Stimulated activated CD4-positive, alpha-beta T cell treated with anti-CD3 and anti-CD28 coated beads, Interleukin-15, amount 100 ng/mL, for 24 hours (primary cell): ENCODE data around the gene ARHGDIG.
"Not testable (repeated sequence)": the region's sequence is repeated elsewhere in the genome, so short reads cannot be mapped to it uniquely, and the experiment has no call there.

Experiments used
- DNase-seq: peaks from one replicate; pipeline ENCODE4 v3.0.0-alpha.2; 2020

ARHGDIG gene

DNA sequence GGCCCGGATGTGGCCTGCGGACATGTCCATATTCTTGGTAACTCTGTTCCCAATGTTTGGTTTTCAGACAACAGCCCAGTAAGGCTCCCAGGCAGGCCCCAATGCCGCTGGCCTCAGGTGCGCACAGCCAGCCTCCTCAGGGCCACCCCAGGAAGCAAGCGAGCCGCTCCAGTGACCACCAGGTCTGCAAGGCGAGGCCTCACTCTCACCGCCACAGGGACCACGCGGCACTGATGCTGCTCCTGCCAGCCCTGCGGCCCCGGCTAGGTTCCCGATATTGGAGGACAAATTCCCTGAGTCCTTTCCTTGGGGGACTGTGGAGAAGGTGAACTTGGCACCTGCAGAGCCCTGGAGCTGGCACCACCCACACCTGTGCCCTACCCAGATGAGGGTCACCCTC, 21.6 kb downstream of the ARHGDIG start:
- DNase-seq: no peak

DNA sequence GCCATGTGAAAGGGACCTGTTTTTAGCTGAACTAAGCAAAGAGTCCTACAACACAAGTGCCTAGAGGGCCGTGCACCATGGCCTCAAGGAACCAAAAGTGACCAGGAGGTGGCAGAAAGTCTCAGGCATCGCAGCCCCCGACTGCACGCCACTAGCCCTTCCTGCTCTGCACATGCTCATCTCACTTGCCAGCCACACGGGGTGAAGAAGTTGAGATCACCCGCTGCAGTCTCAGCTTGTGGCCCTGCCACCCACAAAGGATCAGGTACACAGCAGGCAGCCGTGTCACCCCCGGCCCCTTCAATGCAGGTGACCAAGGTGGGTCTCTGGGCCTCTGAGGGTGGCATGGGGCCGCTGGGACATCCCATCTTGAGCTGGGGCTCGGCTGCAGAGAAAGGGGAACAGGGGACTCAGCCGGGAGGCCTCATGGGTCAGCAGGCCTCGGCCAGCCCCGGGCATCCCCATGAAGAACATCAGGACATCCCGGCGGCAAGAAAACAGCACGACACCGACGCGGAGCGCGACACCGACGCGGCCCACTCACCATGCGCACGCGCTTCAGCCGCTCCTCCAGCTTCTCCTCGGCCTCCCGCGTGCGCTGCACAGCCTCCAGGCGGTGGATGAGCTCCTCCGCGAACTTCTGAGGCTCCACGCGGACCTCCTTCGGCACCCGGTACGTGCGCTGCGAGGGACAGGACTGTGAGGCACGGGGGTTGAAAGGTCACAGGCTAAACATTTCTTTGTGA, 23.5 kb downstream of the ARHGDIG start:
- DNase-seq: no peak

DNA sequence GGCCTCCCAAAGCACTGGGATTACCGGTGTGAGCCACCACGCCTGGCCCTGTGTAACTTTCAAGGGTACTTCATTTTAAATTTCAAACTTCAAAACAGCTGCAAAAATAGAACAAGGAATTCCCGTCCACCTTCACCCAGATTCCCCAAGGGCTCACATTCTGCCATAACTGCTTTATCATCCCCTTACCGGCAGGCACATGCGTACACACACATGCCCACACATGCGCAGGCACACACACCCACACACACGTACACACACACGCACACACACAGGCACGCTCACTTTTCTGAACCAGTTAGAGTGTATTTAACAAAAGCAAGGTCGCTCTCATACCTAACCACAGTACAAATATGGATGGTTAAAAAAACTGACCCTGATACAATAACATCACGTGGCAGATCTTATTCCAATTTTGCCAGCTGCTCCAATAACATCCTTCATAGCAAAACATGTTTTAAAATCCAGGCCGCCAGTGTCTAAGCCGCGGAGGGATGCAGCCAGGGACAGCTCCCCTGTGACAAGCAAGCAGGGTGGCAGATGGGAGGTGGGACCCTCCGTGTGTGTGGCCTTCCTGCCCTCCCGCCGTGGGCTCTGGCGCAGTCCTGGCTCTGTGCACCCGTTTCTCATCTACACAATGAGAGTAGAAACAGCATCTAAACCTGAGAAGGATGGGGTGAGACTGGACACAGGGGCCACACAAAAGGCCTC, 25.7 kb downstream of the ARHGDIG start:
- no peak for DNase-seq

DNA sequence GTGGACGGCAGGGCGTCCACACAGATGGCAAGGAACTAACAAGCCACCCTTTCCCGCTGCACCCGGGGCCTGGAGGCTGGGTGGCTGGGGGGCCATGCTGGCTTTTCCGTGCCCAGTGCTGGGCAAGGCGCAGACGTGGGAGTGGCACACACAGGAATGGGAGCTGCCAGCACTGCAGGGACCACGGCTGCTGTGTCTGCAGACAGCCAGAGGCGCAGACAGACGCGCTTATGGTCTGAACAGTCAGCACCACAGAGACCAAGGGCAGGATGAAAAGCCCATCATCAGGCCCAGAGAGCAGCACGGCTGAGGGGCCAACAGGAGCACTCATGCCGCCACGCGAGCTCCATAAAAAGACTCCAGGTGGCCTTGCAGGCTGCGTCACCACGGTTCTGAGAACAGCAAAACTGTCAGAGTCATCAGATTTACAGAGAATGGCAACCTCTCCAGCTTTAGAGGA, 26.6 kb downstream of the ARHGDIG start:
- no peak for DNase-seq

DNA sequence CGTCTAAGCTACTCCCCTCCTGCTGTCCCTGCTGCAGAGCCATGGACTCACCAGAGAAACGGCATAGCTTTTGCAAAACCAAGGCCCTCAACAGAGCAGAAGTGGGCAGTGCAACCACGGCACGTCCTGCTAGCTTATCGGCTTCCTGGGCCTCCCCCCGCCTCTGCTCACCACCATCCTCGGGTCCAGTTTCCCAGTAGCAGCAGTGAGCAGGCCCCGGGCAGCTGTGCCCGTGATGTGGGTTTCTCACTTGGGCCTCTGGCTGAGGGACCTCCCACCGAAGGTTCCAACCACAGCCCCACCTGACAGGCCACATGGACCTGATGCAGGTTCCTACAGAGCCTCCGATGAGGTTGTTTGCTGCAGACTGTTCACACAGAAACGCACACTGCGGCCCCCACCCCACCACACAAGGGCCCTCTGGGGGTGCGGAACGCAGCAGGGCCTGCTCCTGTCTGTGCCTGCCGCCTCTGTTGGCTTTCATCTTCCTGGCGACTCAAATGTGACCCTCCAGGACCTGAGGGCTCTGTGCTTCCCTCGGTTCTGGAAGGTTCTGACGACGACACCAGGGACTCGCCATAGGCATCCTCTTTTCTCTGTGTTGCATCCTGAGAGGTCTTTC, 27.4 kb downstream of the ARHGDIG start:
- DNase-seq: no peak

DNA sequence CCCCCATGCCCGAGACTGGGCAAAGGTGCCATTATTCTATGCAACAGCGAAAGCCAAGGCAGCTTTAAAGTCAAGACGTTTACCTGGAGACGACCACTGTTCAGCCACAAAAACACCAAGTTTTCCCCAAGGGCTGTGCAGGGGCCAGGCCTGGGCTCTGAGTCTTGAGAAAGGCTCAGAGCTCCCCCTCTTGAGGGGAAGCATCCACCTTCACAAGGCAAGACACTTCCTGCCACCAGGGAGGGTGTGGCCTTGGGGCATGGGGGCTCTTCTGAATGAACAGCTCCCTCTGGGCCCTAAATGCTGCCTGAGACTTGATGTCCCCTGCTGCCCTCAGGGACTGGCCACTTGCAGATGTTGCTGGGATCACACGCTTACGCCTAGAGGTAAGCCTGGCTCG, 29.1 kb downstream of the ARHGDIG start:
- DNase-seq: no peak

DNA sequence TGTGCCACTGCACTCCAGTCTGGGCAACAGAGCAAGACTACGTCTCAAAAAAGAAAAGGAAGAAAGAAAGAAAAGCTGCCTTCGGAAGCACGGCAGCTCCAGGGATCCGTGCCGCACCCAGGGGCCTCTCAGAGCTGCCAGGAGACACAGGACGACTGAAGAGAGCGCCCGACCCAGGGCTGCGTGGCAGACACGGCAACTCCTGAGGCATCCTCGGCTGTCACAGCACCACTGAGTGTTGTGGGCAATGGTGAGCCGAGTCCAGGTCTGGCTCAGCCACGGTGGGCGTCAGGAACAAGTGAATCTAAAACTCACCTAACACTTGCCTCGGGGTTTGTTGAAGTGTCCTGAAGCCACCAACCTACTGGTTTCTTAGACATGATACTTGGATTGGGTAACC, 31.3 kb downstream of the ARHGDIG start:
- no peak for DNase-seq

DNA sequence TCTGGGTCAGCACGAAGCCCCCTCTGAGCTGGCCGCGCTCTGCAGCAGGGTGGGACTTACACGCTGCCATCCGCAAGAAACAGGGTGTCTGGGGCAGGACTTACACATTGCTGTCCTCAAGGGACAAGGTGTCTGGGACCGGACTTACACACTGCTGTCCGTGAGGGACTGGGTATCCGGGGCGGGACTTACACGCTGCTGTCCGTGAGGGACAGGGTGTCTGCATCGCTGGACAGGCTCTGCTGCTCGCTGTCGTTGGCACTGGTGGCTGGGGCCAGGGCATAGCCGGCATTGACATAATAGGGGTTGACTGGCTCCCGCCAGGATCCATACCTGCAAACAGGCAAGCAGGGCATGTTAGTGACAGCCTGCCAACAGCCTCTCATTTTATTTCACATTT, 34.0 kb downstream of the ARHGDIG start:
- DNase-seq: no peak

DNA sequence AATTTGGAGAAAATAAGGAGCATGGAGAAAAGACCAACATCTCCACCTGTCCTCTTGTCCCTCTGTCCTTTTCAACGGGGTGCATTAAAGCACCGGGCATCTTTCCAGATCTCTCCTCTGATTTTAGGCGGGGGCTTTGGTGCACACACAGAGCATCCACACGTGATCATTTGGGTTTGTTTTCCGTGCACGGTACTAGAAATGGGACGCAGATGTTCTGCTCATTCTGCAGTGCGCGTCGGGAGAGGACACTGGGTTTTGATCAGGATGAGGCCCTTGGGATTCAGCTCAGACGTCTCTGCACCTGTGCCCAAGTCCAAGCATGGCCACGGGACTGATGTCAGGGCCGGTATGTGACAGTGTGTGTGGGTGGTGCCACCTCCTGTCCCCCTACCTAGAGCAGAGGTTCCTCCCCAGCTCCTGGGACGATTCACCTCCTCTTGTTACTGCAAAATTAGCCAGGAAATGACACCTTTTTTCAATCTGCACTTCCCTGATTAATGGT, 34.5 kb downstream of the ARHGDIG start:
- DNase-seq: no peak

DNA sequence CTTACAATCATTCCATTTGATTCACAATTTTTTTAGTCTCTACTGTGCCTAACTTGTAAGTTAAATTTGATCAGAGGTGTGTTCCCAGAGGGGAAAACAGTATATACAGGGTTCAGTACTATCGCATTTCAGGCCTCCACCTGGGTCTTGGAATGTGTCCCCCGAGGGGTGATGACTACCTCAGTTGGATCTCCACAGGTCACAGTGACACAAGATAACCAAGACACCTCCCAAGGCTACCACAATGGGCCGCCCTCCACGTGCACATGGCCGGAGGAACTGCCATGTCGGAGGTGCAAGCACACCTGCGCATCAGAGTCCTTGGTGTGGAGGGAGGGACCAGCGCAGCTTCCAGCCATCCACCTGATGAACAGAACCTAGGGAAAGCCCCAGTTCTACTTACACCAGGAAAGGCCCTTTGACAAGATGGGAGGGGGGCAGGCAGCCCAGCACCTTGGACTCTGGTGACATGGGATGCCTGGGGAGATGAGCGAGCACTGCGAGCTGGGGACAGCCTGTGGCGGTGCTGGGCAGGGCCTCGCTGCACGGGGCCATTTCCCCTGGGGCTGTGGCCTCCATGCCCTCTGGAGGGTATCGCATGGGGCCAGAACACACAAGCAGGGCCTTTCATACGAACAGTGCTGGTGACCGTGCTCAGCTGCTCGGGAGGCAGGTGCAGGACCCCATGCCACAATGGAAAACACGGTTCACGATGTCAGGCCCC, 36.5 kb downstream of the ARHGDIG start:
- DNase-seq: no peak

DNA sequence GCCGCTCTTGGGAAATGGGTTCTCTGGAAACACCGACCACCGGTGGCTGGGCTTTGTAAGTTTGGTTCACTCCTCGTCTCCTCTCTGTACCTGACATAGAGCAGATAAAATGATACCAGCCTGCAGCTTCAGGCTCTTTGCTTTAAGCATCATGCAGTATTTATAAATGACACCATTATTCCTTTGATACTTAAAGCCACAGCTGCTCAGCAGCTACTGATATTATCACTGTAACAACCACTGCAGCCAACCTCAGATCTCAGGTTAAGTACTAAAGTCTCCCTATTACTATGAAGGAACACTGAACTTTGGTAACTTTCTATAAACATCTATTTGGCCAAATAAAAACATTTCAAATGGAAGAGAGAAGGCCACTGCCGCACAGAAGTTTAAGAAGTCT, 37.2 kb downstream of the ARHGDIG start:
- DNase-seq: no peak

DNA sequence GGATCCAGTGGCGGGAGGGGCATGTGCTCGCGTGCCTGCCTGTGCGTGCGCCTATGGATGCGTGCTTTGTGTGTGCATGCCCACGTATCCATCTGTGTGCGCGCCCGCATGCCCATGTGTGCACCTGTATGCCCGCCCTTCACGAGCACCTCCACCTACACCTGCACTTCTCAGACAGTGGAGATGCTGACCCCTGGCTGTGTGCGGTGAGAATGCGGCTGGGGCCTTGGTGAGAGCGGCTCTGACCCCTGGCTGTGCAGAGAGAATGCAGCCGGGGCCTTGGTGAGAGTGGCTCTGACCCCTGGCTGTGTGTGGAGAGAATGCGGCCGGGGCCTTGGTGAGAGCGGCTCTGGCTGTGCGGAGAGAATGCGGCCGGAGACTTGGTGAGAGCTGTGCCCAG, 38.2 kb downstream of the ARHGDIG start:
- DNase-seq: no peak

DNA sequence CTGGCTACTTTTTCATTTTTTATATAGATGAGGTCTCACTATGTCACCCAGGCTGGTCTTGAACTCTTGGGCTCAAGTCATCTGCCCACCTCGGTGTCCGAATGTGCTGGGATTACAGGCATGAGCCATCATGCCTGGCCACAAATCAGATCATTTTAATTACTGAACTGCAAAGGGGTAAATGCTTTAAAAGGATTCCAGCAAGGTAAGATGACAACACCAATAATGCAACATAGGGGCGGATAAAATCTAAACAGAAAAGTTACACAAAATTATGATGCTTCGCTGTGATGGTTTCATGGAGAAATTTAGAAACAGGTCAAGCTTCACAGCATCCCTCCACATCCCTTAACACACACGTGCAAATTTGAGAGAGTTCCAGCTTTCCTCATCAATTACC, 39.8 kb downstream of the ARHGDIG start:
- no peak for DNase-seq

DNA sequence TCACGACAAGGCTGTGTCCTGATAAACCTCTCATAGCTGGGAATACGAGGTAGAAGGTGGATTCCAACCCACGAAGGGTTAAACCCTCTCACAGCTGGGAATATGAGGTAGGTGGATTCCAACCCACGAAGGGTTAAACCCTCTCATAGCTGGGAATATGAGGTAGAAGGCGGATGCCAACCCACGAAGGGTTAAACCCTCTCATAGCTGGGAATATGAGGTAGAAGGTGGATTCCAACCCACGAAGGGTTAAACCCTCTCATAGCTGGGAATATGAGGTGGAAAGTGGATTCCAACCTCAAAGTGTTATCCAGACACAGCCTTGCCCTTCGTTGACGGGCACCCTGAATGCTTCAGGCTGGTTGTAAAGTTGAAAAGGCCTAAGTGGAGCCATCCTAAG, 41.1 kb downstream of the ARHGDIG start:
- no peak for DNase-seq

DNA sequence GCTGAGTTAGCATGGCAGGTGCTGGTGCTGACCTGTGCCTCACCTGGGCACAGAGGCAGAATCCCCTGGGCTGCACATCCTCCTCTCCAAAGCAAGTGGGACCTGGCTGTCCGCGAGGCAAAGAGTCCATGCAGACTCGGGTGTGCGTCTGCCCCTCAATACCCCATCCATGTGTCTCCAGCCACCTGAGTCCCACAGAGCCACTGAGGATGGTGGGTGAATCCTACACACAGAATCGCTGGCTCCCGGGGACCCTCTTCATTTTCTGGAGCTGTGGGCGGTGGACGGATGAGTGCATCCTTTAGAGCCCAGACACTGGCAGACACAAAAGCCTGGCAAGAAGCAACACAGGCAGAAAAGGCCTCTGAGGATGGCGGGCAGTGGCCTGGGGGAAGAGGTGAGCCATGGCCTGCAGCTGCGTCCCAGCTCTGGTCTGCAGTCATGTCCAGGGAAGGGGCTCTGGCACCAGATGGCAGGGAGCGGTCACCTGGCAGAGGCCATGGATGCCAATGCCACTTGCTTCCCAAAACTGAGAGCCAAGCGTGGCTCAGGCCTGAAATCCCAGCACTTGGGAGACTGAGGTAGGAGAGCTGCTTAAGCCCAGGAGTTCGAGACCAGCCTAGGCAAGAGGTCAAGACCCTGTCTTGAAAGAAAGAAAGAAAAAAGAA, 42.2 kb downstream of the ARHGDIG start:
- DNase-seq: no peak

DNA sequence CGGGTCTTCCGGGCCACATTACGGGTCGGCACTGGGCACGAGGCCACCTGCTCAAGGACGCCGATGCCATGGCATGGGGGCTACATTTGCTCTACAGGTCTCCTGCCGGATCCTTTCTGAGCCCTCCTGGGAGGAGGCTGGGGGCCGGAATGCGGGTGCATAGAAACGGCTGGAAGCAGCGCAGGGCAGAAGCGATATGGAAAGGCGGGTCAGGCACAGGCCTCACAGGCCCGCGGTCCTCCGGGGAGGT, 43.7 kb downstream of the ARHGDIG start:
- no peak for DNase-seq

DNA sequence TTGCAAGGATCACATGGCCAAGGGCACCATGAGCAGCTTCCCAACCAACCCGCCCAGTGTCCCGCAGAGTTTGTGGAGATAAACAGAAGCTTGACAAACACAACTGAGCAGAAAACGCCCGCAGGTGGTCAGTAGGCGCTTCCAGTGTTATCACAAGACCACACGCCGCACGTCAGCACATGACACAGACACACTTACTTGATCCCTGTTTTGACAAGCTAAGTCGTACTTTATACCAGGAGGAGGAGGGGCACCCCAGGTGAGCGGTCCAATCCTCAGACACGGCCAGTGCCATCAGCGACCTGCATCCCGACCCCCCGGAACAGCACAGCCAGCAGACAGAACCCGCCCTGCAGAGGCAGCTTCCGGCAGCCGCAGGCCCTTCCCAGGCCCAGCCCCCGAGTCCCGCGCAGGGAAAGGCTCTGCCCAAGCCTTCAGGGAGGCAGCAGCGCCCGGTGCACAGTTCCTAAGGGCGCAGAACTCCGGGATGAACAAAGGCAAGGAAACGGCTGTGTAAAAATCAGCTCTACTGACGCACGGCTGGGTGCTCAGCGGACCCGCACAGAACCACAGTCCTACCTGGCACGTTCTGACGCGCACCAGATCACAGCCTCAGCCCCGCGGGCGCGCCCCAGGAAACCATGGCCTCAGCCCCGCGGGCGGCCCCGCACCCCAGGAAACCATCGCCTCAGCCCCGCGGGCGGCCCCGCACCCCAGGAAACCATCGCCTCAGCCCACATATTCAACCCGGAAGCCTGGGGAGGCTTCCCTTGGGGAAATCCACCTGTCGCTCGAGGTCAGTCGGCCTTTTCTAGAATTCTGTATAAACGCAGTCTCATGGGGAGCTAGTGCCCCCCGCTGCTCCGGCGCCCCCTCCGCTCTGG, 44.3 kb downstream of the ARHGDIG start:
- peak; percentile 63 for DNase-seq

DNA sequence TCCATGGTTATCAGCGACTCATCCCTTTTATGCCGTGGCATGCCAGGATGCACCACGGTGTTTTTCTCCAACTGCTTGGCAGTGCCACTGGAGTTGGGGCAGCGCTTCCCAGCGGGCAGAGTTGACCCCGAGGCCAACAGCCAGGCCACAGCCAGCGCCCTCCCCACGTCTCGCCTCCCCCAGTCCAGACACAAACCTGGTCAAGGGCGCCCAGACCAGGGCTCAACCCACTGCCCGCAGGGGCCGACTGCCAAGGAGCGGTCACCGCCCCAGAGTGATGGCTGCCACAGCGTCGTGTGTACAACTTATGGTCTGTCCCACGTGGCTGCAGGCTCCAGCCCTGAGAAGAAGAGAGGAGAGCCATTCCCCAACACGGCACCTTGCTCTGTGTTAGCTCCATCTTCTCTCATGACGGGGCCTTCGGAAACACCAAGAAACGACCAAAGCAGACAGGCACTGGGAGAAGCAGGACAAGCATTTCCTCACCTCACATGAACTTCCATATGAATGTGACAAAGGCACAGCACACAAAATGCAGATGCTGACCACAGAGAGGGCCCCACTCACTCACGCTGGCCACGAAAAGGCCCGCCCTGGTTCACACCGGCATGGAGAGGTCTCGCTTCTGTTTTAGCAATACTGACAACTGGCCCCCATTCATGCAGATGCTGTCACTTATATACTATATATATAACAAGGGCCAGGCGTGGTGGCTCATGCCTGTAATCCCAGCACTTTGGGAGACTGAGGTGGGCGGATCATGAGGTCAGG, 45.2 kb downstream of the ARHGDIG start:
- no peak for DNase-seq

DNA sequence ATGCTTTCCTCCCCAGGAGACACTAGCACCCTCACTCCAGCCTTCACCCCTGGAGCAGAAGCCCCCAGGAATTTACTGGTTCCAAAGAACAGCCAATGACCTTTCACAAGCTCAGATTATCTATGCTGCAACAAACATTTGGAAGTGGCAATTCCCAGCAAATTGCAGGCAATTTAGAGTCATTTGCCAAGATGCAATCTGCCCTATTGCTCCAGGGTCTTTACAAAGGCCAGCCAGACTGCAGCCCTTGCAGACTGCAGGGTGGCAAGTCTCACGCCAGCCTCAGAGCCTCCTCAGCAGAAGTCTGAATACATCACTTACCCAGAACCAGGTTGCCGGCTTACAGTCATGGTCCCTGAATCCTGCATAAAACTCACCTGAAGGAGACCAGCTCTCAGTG, 50.4 kb downstream of the ARHGDIG start:
- DNase-seq: no peak

DNA sequence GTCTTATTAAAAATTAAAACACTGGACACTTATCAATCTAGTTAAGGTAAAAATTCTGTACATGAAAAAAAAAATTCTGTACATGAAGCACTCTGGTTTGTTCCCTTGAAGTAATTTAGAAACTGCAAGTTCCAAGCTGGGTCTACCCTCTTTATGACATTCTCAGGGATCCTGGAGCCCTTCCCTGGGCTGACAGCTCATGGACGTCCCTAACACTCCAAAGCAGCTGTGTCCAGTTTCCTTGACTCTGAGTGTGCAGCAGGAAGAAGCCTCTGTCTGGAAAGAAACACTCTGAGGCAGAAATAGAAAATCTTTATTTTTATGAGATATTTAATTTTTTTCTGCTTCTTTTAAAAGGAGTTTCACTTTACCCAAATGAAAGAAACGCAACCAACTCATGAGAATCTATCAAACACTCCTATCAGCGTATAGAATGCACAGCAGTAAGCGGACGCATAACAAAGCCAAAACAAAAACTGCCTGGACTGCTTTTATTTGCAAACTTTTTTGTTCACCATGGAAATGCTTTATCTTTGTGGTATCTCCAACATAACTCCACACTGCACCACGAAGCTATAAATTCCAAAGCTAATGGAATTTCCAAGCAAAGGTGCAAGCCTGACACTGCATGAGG, 50.9 kb downstream of the ARHGDIG start:
- not testable (repeated sequence) for DNase-seq
